ENCODE measurements around the gene TMEM109.
A peak's percentile ranks its signal among the peaks of the same experiment; 100 is the strongest.

Gene TMEM109

GRCh38 chr11:60924110-60924905 lies 10.3 kb downstream of the TMEM109 start, which contains the start of gene TMEM132A:
Gene TMEM132A, plus strand, starts transcription at chr11:60924460. Its CDS starts 174 bp downstream, at chr11:60924634.
- no peak within 1 kb of the TSS for H3K27ac ChIP-seq (ENCODE audit: low read length)
- H3K9me3 ChIP-seq (ENCODE audit: control insufficient read depth, low read depth, low read length) = no peaks in the 10 kb centered on the region

DNA sequence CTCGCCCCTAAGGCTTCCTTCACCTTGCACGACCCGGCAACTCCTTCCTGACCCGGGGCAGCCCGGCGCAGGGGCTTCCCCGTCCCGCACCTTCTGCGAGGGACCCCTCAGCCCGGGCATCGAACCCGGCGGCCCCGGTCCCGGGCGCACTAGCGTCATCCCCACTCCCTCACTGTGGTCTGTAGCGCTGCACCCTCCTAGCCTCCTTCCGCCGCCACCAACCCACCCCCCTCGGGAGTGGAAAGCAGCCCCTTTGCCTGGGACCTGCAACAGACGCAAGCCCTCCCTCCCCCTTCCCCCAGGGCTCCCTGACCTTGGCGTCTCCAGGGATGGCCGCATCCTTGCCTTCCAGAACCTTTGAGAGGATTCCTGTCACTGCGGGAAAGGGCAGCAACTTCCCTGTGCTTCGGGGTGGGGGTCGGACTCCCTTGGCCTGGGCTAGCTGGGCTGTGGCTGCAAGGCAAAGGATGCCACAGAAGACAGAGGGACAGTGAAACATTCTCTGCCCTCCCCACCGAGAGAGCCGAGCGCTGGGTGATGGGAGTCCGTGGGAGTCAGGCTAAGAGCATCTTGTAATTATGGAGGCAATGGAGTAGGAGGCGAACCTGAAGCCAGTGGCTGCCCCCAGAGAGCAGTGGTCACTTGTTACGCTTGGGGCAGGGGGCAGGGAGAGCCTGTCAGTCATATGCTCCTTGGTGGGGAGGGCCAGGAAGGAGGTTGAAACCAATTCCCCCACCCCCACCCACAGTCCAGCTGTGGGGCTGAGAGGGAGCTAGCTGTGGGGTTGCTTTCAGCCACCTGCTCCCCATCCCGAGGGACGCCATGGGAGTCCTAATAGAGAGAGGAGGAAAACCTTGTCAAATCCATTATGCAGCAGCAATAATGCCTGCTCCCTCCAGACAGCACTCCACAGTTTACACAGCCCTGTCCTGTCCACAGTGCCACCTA lies 11.2 kb downstream of the TMEM109 start:
- Histone ChIP-seq H3K27me3 (ENCODE audit: control insufficient read depth, insufficient read depth, low read length) (no peaks in the 10 kb centered on the region), H3K36me3 (ENCODE audit: control insufficient read depth, low read depth, low read length) (peaks cover 35% of the 10 kb centered on the region), H3K9ac (ENCODE audit: low read length) (peak overlapping the region; percentile 63)

More at GRCh38 chr11:60924110-60924905, 10.3 kb downstream of the TMEM109 start, which contains the start of gene TMEM132A:
- Histone ChIP-seq H3K27me3 (ENCODE audit: control insufficient read depth, insufficient read depth, low read length) (no peaks in the 10 kb centered on the region), H3K36me3 (ENCODE audit: control insufficient read depth, low read depth, low read length) (peaks cover 38% of the 10 kb centered on the region), H3K9ac (ENCODE audit: low read length) (peak within 1 kb of the TSS; percentile 63), H3K4me3 (ENCODE audit: low read length) (peak within 1 kb of the TSS; percentile 83), H3K4me1 (ENCODE audit: control insufficient read depth, low read depth, low read length) (peaks cover 17% of the 10 kb centered on the region)

DNA sequence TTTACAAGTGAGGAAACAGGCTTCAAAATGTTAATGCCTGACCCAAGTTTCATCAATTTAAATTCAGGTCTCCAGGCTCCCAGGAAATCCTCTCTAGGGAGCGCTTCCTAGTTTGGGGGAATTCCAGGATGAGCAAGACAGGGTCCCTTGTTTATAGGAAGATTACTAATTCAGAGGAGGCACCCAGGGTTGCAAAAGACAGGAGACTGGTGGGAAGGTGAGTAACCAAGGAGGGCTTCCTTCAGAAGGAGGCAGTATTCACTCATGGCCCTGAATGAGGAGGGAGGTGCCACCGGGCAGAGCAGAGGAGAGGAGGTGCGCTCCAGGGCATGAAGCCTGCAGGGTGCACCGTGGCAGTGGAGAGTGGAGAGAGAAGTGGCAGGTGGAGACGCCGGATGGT lies 11.9 kb downstream of the TMEM109 start:
- no peak overlapping the region for H3K9ac ChIP-seq (ENCODE audit: low read length)
- H3K27me3 ChIP-seq (ENCODE audit: control insufficient read depth, insufficient read depth, low read length) = no peaks in the 10 kb centered on the region
- H3K36me3 ChIP-seq (ENCODE audit: control insufficient read depth, low read depth, low read length) = peaks cover 32% of the 10 kb centered on the region

More for the DNA sequence above, 11.2 kb downstream of the TMEM109 start:
- H3K9me3 ChIP-seq (ENCODE audit: control insufficient read depth, low read depth, low read length) = no peaks in the 10 kb centered on the region
- H3K4me3 ChIP-seq (ENCODE audit: low read length) = peak overlapping the region; percentile 83
- no peak overlapping the region for H3K27ac ChIP-seq (ENCODE audit: low read length)
- peaks cover 17% of the 10 kb centered on the region for H3K4me1 ChIP-seq (ENCODE audit: control insufficient read depth, low read depth, low read length)

DNA sequence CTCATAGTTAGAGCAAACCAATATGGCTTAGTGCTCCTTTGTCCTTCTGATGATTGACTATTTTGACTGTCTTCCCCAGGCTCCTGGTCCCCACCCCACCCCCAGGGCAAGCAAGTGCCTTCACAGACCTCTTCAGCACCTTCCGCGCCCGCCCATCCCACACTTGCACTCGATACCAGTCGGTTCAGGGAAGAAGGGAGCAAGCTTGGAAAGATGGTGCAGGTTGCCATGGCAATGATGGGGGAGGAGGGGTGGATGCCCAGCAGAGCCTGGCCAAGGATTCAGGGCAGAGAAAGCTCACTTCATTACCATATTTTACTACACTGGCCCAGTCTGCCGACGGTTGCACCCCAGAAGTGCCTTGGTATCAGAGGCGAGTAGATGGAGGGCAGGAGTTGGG lies 12.5 kb downstream of the TMEM109 start:
- Histone ChIP-seq H3K27me3 (ENCODE audit: control insufficient read depth, insufficient read depth, low read length) (no peaks in the 10 kb centered on the region), H3K9me3 (ENCODE audit: control insufficient read depth, low read depth, low read length) (no peaks in the 10 kb centered on the region), H3K36me3 (ENCODE audit: control insufficient read depth, low read depth, low read length) (peaks cover 32% of the 10 kb centered on the region), H3K4me1 (ENCODE audit: control insufficient read depth, low read depth, low read length) (peaks cover 17% of the 10 kb centered on the region), H3K27ac (ENCODE audit: low read length) (no peak overlapping the region), H3K9ac (ENCODE audit: low read length) (no peak overlapping the region), H3K4me3 (ENCODE audit: low read length) (no peak overlapping the region)

More for the DNA sequence above, 11.9 kb downstream of the TMEM109 start:
- Histone ChIP-seq H3K9me3 (ENCODE audit: control insufficient read depth, low read depth, low read length) (no peaks in the 10 kb centered on the region), H3K4me3 (ENCODE audit: low read length) (peak overlapping the region; percentile 83), H3K27ac (ENCODE audit: low read length) (no peak overlapping the region), H3K4me1 (ENCODE audit: control insufficient read depth, low read depth, low read length) (peaks cover 17% of the 10 kb centered on the region)

DNA sequence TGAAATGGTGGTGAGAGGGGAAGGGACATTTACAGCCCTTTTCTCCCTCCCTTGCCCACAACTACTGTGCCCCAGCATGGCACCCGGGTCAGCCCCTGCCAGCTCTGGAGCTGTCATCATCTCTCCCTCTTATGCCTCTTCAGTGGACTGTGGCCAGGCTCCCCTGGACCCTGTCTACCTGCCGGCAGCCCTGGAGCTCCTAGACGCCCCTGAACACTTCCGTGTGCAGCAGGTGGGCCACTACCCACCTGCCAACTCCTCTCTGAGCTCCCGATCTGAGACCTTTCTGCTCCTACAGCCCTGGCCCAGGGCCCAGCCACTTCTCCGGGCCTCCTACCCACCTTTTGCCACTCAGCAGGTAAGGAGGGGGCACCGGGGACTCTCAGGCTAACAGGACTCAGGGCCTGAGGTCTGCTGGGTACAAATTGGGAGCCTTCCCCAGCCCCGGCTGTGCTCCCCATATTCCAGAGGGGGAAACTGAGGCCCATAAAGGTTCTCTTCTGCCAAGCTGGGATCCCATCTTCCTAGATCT lies 13.2 kb downstream of the TMEM109 start:
- no peaks in the 10 kb centered on the region for H3K27me3 ChIP-seq (ENCODE audit: control insufficient read depth, insufficient read depth, low read length)
- no peak overlapping the region for H3K4me3 ChIP-seq (ENCODE audit: low read length)
- no peak overlapping the region for H3K9ac ChIP-seq (ENCODE audit: low read length)
- peaks cover 33% of the 10 kb centered on the region for H3K36me3 ChIP-seq (ENCODE audit: control insufficient read depth, low read depth, low read length)
- peaks cover 17% of the 10 kb centered on the region for H3K4me1 ChIP-seq (ENCODE audit: control insufficient read depth, low read depth, low read length)
- no peaks in the 10 kb centered on the region for H3K9me3 ChIP-seq (ENCODE audit: control insufficient read depth, low read depth, low read length)
- H3K27ac ChIP-seq (ENCODE audit: low read length) = no peak overlapping the region

- Histone ChIP-seq H3K4me1 (ENCODE audit: control insufficient read depth, low read depth, low read length) (peaks cover 17% of the 10 kb centered on the region), H3K4me3 (ENCODE audit: low read length) (no peak overlapping the region), H3K36me3 (ENCODE audit: control insufficient read depth, low read depth, low read length) (peaks cover 34% of the 10 kb centered on the region), H3K9ac (ENCODE audit: low read length) (no peak overlapping the region), H3K27ac (ENCODE audit: low read length) (no peak overlapping the region), H3K9me3 (ENCODE audit: control insufficient read depth, low read depth, low read length) (no peaks in the 10 kb centered on the region), H3K27me3 (ENCODE audit: control insufficient read depth, insufficient read depth, low read length) (no peaks in the 10 kb centered on the region)
Measured at GRCh38 chr11:60927600-60927999, 13.6 kb downstream of the TMEM109 start.

- H3K4me3 ChIP-seq (ENCODE audit: low read length) = no peak overlapping the region
- H3K9me3 ChIP-seq (ENCODE audit: control insufficient read depth, low read depth, low read length) = no peaks in the 10 kb centered on the region
- peaks cover 34% of the 10 kb centered on the region for H3K36me3 ChIP-seq (ENCODE audit: control insufficient read depth, low read depth, low read length)
- H3K4me1 ChIP-seq (ENCODE audit: control insufficient read depth, low read depth, low read length) = peaks cover 18% of the 10 kb centered on the region
- no peak overlapping the region for H3K9ac ChIP-seq (ENCODE audit: low read length)
- no peaks in the 10 kb centered on the region for H3K27me3 ChIP-seq (ENCODE audit: control insufficient read depth, insufficient read depth, low read length)
- H3K27ac ChIP-seq (ENCODE audit: low read length) = no peak overlapping the region
Measured at GRCh38 chr11:60928563-60929001, 14.6 kb downstream of the TMEM109 start.

- Histone ChIP-seq H3K27ac (ENCODE audit: low read length) (no peak overlapping the region), H3K36me3 (ENCODE audit: control insufficient read depth, low read depth, low read length) (peaks cover 35% of the 10 kb centered on the region), H3K4me1 (ENCODE audit: control insufficient read depth, low read depth, low read length) (peaks cover 16% of the 10 kb centered on the region), H3K4me3 (ENCODE audit: low read length) (no peak overlapping the region), H3K27me3 (ENCODE audit: control insufficient read depth, insufficient read depth, low read length) (no peaks in the 10 kb centered on the region), H3K9me3 (ENCODE audit: control insufficient read depth, low read depth, low read length) (no peaks in the 10 kb centered on the region), H3K9ac (ENCODE audit: low read length) (no peak overlapping the region)
Measured at GRCh38 chr11:60929764-60930163, 15.8 kb downstream of the TMEM109 start.

DNA sequence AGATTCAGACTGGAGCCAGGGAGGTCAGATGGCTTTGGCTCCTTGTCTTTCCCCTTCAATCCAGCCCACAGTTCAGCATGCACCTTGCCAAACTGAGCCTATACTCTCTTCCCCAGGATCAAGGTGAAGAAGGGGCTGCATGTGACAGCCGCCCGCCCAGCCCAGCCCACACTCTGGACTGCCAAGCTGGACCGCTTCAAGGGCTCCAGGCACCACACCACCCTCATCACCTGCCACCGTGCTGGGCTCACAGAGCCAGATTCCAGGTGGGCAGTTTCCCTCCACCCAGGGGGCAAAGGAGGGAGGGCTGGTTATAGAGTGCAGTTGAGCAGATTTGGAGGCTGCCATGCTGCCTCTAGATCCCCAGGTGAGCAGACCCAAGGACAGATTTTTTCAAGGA lies 16.4 kb downstream of the TMEM109 start:
- Histone ChIP-seq H3K9ac (ENCODE audit: low read length) (no peak overlapping the region), H3K27me3 (ENCODE audit: control insufficient read depth, insufficient read depth, low read length) (no peaks in the 10 kb centered on the region), H3K36me3 (ENCODE audit: control insufficient read depth, low read depth, low read length) (peaks cover 37% of the 10 kb centered on the region), H3K4me1 (ENCODE audit: control insufficient read depth, low read depth, low read length) (peaks cover 14% of the 10 kb centered on the region), H3K27ac (ENCODE audit: low read length) (no peak overlapping the region), H3K4me3 (ENCODE audit: low read length) (no peak overlapping the region), H3K9me3 (ENCODE audit: control insufficient read depth, low read depth, low read length) (no peaks in the 10 kb centered on the region)

- Histone ChIP-seq H3K9ac (ENCODE audit: low read length) (no peak overlapping the region), H3K27ac (ENCODE audit: low read length) (no peak overlapping the region), H3K4me1 (ENCODE audit: control insufficient read depth, low read depth, low read length) (peaks cover 3% of the 10 kb centered on the region), H3K27me3 (ENCODE audit: control insufficient read depth, insufficient read depth, low read length) (no peaks in the 10 kb centered on the region), H3K36me3 (ENCODE audit: control insufficient read depth, low read depth, low read length) (peaks cover 37% of the 10 kb centered on the region), H3K4me3 (ENCODE audit: low read length) (no peak overlapping the region), H3K9me3 (ENCODE audit: control insufficient read depth, low read depth, low read length) (no peaks in the 10 kb centered on the region)
Measured at GRCh38 chr11:60931917-60932316, 18.0 kb downstream of the TMEM109 start.

All from iPS-18a (cell line).